Common myeloid progenitor, CD34-positive (primary cell): ENCODE measurements around the gene USP21.

ENCODE experiments used
- CTCF ChIA-PET: fragments of 350-600 bp; sonication (Branson Sonifier 250); formaldehyde crosslinking; loops from one replicate; lab custom pipeline; 2021; ENCODE audit warnings: antibody characterized with exemption; lab: Charles Lee
- POLR2A ChIA-PET: fragments of 350-600 bp; sonication (Branson Sonifier 250); formaldehyde crosslinking; loops from one replicate; lab custom pipeline; 2021; ENCODE audit warnings: antibody characterized with exemption; lab: Charles Lee
- DNase-seq, 3 donors: peaks; one replicate each; pipeline versions ENCODE4 v3.0.0 to v3.0.0-alpha.2; 2013
- H3K27ac ChIP-seq, 2 experiments: 1 replicate in 1 of 2; 2 replicates in 1 of 2; pipeline ENCODE4 v1.7.0; 2013; ENCODE audit warnings: inconsistent platforms in 2 of 2, low read length in 2 of 2, mild to moderate bottlenecking in 2 of 2, low read depth in 1 of 2, moderate library complexity in 1 of 2; ENCODE audit not compliant: severe bottlenecking in 2 of 2, insufficient read depth in 1 of 2, poor library complexity in 1 of 2
- H3K27me3 ChIP-seq, 5 experiments: replicated peaks in 2 of 5; 1 replicate in 3 of 5; 2 replicates in 2 of 5; pipeline versions ENCODE4 v1.6.1 to v1.7.0; 2013; ENCODE audit warnings: low read length in 4 of 5, mild to moderate bottlenecking in 2 of 5, moderate library complexity in 2 of 5, inconsistent platforms in 1 of 5; ENCODE audit not compliant: insufficient read depth in 5 of 5, control insufficient read depth in 4 of 5
- H3K36me3 ChIP-seq, 4 experiments: 1 replicate in 2 of 4; 2 replicates in 2 of 4; pipeline versions ENCODE4 v1.6.1 to v1.7.0; 2013; ENCODE audit warnings: low read length in 3 of 4, control low read depth in 1 of 4, mild to moderate bottlenecking in 1 of 4; ENCODE audit not compliant: control insufficient read depth in 4 of 4, insufficient read depth in 4 of 4
- H3K4me1 ChIP-seq, 4 experiments: 1 replicate in 3 of 4; 2 replicates in 1 of 4; pipeline versions ENCODE4 v1.6.1 to v1.7.1; 2013; ENCODE audit warnings: low read length in 3 of 4, mild to moderate bottlenecking in 3 of 4, control low read depth in 1 of 4, inconsistent platforms in 1 of 4, moderate library complexity in 1 of 4; ENCODE audit not compliant: control insufficient read depth in 4 of 4, insufficient read depth in 4 of 4; ENCODE audit errors: control extremely low read depth in 1 of 4
- H3K4me3 ChIP-seq, 7 experiments: 1 replicate in 4 of 7; 2 replicates in 3 of 7; pipeline versions ENCODE4 v1.5.1 to v1.7.0; 2013; ENCODE audit warnings: mild to moderate bottlenecking in 7 of 7, low read length in 6 of 7, moderate library complexity in 6 of 7, inconsistent platforms in 2 of 7, low read depth in 2 of 7, control low read depth in 1 of 7; ENCODE audit not compliant: insufficient read depth in 4 of 7, control insufficient read depth in 1 of 7; ENCODE audit errors: extremely low read depth in 1 of 7
- H3K9me3 ChIP-seq, 5 experiments: 1 replicate in 4 of 5; 2 replicates in 1 of 5; pipeline versions ENCODE4 v1.6.1 to v1.7.1; 2013; ENCODE audit warnings: low read length in 4 of 5, mild to moderate bottlenecking in 2 of 5, inconsistent platforms in 1 of 5, low read depth in 1 of 5, moderate library complexity in 1 of 5; ENCODE audit not compliant: control insufficient read depth in 4 of 5, insufficient read depth in 2 of 5; ENCODE audit errors: control extremely low read depth in 1 of 5
- WGBS: methylation state at CpG from one replicate; pipeline ENCODE4 v1.1.5; 2013; ENCODE audit not compliant: insufficient coverage; 5-methylcytosine and 5-hydroxymethylcytosine counted together

The USP21 gene

DNA sequence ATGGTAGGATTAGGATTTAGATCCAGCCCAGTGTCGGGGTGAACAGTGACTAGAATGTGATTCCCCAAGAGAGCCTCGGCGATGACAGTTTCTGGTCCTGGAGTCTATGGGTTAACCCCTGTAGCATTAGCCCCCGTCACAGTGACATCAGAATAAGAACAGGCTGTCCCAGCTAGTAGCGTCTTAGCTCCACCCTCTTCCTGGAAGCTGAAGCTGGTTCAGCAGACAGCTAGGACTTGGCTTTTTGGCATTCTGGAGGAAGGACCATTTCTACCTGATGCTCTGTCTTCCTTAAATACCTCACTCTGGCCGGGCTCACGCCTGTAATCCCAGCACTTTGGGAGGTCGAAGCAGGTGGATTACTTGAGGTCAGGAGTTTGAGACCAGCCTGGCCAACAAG, 47.9 kb downstream of the USP21 start:
- ChIA-PET POLR2A (no interaction called here), CTCF (interaction anchor here (0.9 to 13.6 kb wide), 8 partner anchors 14 to 174 kb away, joined by 3 to 316 read pairs (median 9); partner anchors contain the start of genes APOA2, B4GALT3, FCER1G and TOMM40L)
- no peak for DNase-seq
- Histone ChIP-seq H3K4me3 (no peak overlapping the region), H3K4me1 (peaks cover 0 to 25% (median 15%) of the 10 kb centered on the region in 4 experiments), H3K36me3 (peaks cover 16 to 67% (median 51%) of the 10 kb centered on the region in 4 experiments), H3K9me3 (no peaks in the 10 kb centered on the region), H3K27me3 (no peaks in the 10 kb centered on the region), H3K27ac (no peak overlapping the region)
- WGBS = 87% methylated on average over 8 of the region's 8 CpGs

DNA sequence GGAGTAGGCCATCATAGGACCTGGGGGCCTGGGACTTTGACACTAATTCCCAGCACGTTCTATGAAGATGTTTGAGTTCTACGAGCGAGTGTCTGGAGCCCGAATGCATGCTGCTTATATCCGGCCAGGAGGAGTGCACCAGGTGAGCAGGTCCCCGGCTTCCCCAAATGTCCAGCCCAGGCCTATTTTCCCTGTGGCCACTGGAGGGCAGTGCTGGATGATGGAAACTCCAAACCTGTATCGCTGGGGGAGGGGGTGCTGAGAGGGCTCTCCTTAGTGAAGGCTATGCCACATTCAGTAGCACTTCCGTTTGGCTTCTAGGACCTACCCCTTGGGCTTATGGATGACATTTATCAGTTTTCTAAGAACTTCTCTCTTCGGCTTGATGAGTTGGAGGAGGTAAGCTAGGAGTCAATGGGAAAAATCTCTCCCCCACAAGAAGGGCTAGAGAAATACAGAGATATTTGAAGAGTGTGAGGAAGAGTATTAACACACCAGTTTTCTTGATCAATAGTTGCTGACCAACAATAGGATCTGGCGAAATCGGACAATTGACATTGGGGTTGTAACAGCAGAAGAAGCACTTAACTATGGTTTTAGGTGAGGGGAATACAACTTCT, 50.6 kb downstream of the USP21 start:
- peak; percentile 82 to 89 (median 84) for DNase-seq
- CTCF ChIA-PET = interaction anchor here (0.6 to 13.6 kb wide), 19 partner anchors 8 to 177 kb away, joined by 3 to 316 read pairs (median 7); partner anchors contain the start of genes APOA2, CFAP126, FCER1G and NDUFS2
- Histone ChIP-seq H3K27ac (no peak overlapping the region), H3K36me3 (peaks cover 16 to 84% (median 60%) of the 10 kb centered on the region in 4 experiments), H3K4me1 (peaks cover 2 to 24% (median 8%) of the 10 kb centered on the region in 4 experiments), H3K4me3 (no peak overlapping the region), H3K27me3 (no peaks in the 10 kb centered on the region), H3K9me3 (no peaks in the 10 kb centered on the region)
- POLR2A ChIA-PET = interaction anchor here (1.4 kb wide), 1 partner anchor 96 kb away, joined by 4 read pairs; no protein-coding TSS in a partner anchor
- 52% methylated on average over 9 of the region's 11 CpGs for WGBS

DNA sequence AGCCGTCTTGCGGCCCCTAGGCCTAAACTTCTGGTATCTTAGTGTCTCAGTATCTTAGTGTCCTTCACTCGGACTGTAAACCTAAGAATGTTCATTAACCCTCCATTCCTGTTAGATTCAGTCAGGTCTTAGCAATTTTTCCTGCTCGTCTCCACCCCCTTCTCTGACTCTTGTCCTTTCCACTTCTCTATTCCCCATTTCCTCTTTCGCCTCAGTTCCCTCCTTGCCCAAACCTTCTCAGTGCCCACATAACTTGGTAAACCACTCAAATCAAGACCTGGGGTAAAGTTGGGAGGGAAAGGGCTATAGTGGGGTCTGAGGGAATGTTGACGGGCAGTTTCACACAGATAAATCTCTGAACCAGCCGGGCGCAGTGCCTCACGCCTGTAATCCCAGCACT, 55.1 kb downstream of the USP21 start:
- Histone ChIP-seq H3K4me3 (peak overlapping the region in 1 of 7 experiments; percentile 8), H3K9me3 (no peaks in the 10 kb centered on the region), H3K27ac (no peak overlapping the region), H3K36me3 (peaks cover 11 to 48% (median 39%) of the 10 kb centered on the region in 4 experiments), H3K27me3 (no peaks in the 10 kb centered on the region), H3K4me1 (peaks cover 8 to 60% (median 34%) of the 10 kb centered on the region in 4 experiments)
- no peak for DNase-seq
- 93% methylated on average over 7 of the region's 9 CpGs for WGBS
- ChIA-PET CTCF (interaction anchor here (1.5 to 16.6 kb wide), 2 partner anchors 7 to 94 kb away, joined by 5 to 316 read pairs; partner anchors contain the start of gene NDUFS2), POLR2A (interaction anchor here (0.6 kb wide), 1 partner anchor 91 kb away, joined by 3 read pairs; no protein-coding TSS in a partner anchor)

DNA sequence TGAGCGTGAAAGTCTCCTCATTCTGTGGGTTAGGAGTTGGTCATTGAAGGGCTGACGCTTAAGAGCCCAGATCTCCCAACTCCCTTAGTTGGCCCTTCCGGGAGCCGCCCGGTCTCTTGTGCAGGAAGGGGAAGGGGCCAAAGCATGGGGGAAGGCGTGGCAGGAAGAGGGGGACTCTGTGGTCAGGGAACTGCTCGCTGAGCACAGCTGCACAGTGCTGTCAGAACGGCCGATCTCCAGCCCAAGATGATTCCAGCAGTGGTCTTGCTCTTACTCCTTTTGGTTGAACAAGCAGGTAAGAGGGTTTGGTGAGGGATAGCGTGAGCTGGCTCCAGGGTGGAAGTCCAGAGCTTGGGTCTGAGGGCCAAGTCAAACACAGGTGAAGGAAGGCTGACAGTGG, 55.8 kb downstream of the USP21 start, which contains the start of gene FCER1G:
FCER1G (plus strand) TSS at position 220 of the 400 bp plus-strand sequence; CDS start at position 247, 27 bp downstream.
- Histone ChIP-seq H3K27me3 (no peaks in the 10 kb centered on the region), H3K9me3 (no peaks in the 10 kb centered on the region), H3K27ac (peak within 1 kb of the TSS in 1 of 2 experiments; percentile 30), H3K4me3 (peak within 1 kb of the TSS in 6 of 7 experiments; percentile 33 to 69 (median 58)), H3K4me1 (peaks cover 8 to 54% (median 31%) of the 10 kb centered on the region in 4 experiments), H3K36me3 (peaks cover 11 to 50% (median 35%) of the 10 kb centered on the region in 4 experiments)
- 5% methylated on average over 4 of the region's 10 CpGs for WGBS
- POLR2A ChIA-PET = interaction anchor here (0.5 kb wide), 1 partner anchor 15 kb away, joined by 4 read pairs; no protein-coding TSS in a partner anchor
- CTCF ChIA-PET = interaction anchor here (0.6 to 16.6 kb wide), 7 partner anchors 8 to 94 kb away, joined by 3 to 316 read pairs (median 4); partner anchors contain the start of genes NDUFS2 and TOMM40L
- peak in 2 of 3 donors; percentile 45 to 56 for DNase-seq
